Measurements from ENCODE around the gene SHB. TPM values are rescaled to one million over a fixed set of nuclear protein-coding genes. Genes with fewer than 3 reads are reported as not detected.

Gene SHB
- polyA plus RNA-seq, 2 of the 4 experiments (the other 2 are of a cell fraction), result 15.4 to 22.0 TPM

DNA sequence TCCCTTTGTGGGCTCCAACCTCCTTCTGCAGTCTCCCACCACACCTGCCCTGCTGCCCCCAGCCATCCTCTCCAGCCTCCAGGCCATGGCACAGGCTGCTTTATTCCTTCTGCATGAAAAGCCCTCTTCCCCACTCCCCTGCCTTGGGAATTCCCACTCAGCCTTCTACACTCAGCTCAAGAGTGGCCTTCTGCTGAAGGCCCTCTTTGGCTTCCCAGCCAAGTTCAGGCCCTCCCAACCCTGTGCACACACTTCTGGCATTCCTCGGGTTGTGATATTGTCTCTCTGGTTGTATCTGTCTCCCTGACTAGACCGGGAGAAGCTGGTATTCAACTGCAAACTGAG lies 5.7 kb downstream of the SHB start:
- ChIA-PET POLR2A (interaction anchor here (0.7 to 1.0 kb wide), 2 partner anchors 10 to 36 kb away, joined by 3 read pairs; no protein-coding TSS in a partner anchor), CTCF (interaction anchor here (0.6 to 7.8 kb wide), 14 partner anchors 10 to 162 kb away, joined by 3 to 52 read pairs (median 6); no protein-coding TSS in a partner anchor)
- WGBS (ENCODE audit: missing lambda C conversion rate), result 12% methylated on average over 2 of the region's 2 CpGs
- FAIRE-seq, result no peak
- no peak for DNase-seq (ENCODE audit: low read depth in 1 of 2, low spot score in 1 of 2)
- H3K4me3 ChIP-seq, result 0 out of 3 replicates have a peak overlapping the region, but pooled peaks have one; percentile 19
- TF ChIP-seq, protein P1, sequence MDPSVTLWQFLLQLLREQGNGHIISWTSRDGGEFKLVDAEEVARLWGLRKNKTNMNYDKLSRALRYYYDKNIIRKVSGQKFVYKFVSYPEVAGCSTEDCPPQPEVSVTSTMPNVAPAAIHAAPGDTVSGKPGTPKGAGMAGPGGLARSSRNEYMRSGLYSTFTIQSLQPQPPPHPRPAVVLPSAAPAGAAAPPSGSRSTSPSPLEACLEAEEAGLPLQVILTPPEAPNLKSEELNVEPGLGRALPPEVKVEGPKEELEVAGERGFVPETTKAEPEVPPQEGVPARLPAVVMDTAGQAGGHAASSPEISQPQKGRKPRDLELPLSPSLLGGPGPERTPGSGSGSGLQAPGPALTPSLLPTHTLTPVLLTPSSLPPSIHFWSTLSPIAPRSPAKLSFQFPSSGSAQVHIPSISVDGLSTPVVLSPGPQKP (IDR thresholded peaks at IDR 0.05; ENCODE audit: low read depth, low read length), result no peak
- TF ChIP-seq MYC (IDR thresholded peaks at IDR 0.05; ENCODE audit: borderline replicate concordance, low read length) (no peak), CHD4 (IDR thresholded peaks at IDR 0.05; ENCODE audit: borderline replicate concordance) (no peak), RARB (CRISPR knock-in tag; IDR thresholded peaks at IDR 0.05) (no peak), ATOH8 (CRISPR knock-in tag; IDR thresholded peaks at IDR 0.05; ENCODE audit: low read depth) (no peak), MAFK (IDR thresholded peaks at IDR 0.05; ENCODE audit: partially characterized antibody) (no peak), JUNB (IDR thresholded peaks at IDR 0.05) (no peak), NFE2L2 (conservative IDR thresholded peaks at IDR 0.05; ENCODE audit: low read length) (no peak), CHD2 (IDR thresholded peaks at IDR 0.05; ENCODE audit: low read length, partially characterized antibody) (no peak), HDAC2 (IDR thresholded peaks at IDR 0.05) (no peak), HOXB13 (CRISPR knock-in tag; IDR thresholded peaks at IDR 0.05; ENCODE audit: low read depth) (no peak), TFCP2L1 (CRISPR knock-in tag; IDR thresholded peaks at IDR 0.05) (no peak), KDM1A (IDR thresholded peaks at IDR 0.05; ENCODE audit: low read depth) (no peak), MAZ (IDR thresholded peaks at IDR 0.05; ENCODE audit: borderline replicate concordance, low read depth, low read length) (no peak), HES2 (IDR thresholded peaks at IDR 0.05) (no peak), RAD21 (conservative IDR thresholded peaks at IDR 0.05 in 1 of 2, IDR thresholded peaks at IDR 0.05 in 1 of 2) (no peak), KDM5A (IDR thresholded peaks at IDR 0.05) (no peak), CBX8 (IDR thresholded peaks at IDR 0.05) (no peak), SREBF2 (IDR thresholded peaks at IDR 0.05) (no peak), NPAS2 (CRISPR knock-in tag; IDR thresholded peaks at IDR 0.05; ENCODE audit: borderline replicate concordance) (no peak)
- no peak for ATAC-seq
- H3K4me1 ChIP-seq, result peaks cover 83% of the 10 kb centered on the region
- peak overlapping the region; percentile 97 for H3K4me2 ChIP-seq
- no peaks in the 10 kb centered on the region for H3K9me3 ChIP-seq
- peak overlapping the region; percentile 45 to 81 for H3K27ac ChIP-seq

GRCh38 chr9:38062498-38063362 lies 6.3 kb downstream of the SHB start:
- POLR2A ChIA-PET, result interaction anchor here (0.7 kb wide), 1 partner anchor 9 kb away, joined by 3 read pairs; no protein-coding TSS in a partner anchor
- ATAC-seq, result no peak
- CTCF ChIA-PET, result interaction anchor here (0.6 to 7.8 kb wide), 17 partner anchors 9 to 163 kb away, joined by 3 to 52 read pairs (median 6); no protein-coding TSS in a partner anchor
- no peak for TF ChIP-seq KDM1A (IDR thresholded peaks at IDR 0.05; ENCODE audit: low read depth)
- no peak for TF ChIP-seq FOSL2 (IDR thresholded peaks at IDR 0.05)
- no peak for TF ChIP-seq FOSL2 (CRISPR knock-in tag; IDR thresholded peaks at IDR 0.05)
- no peak for TF ChIP-seq GATA3 (IDR thresholded peaks at IDR 0.05; ENCODE audit: borderline replicate concordance)
- no peak for TF ChIP-seq EHF (CRISPR knock-in tag; IDR thresholded peaks at IDR 0.05)
- TF ChIP-seq TFCP2L1 (CRISPR knock-in tag; IDR thresholded peaks at IDR 0.05), result no peak
- no peak for TF ChIP-seq MAZ (IDR thresholded peaks at IDR 0.05; ENCODE audit: borderline replicate concordance, low read depth, low read length)
- TF ChIP-seq MYC (IDR thresholded peaks at IDR 0.05; ENCODE audit: borderline replicate concordance, low read length), result no peak
- no peak for TF ChIP-seq HEYL (CRISPR knock-in tag; IDR thresholded peaks at IDR 0.05)
- no peak for TF ChIP-seq RAD21 (conservative IDR thresholded peaks at IDR 0.05 in 1 of 2, IDR thresholded peaks at IDR 0.05 in 1 of 2)
- H3K4me1 ChIP-seq, result peaks cover 90% of the 10 kb centered on the region
- FAIRE-seq, result no peak
- peak overlapping the region; percentile 45 to 81 for H3K27ac ChIP-seq
- H3K4me2 ChIP-seq, result peak overlapping the region; percentile 97
- no peak overlapping the region for H3K4me3 ChIP-seq
- no peak for DNase-seq (ENCODE audit: low read depth in 1 of 2, low spot score in 1 of 2)
- no peaks in the 10 kb centered on the region for H3K9me3 ChIP-seq
- 72% methylated on average over 12 of the region's 12 CpGs for WGBS (ENCODE audit: missing lambda C conversion rate)

All from A549 (cell line).